Nucleus accumbens (tissue), 56 donors: ENCODE measurements around the gene KDELR1.
A peak's percentile ranks its signal among the peaks of the same experiment; 100 is the strongest.
"Not testable (repeated sequence)": the region's sequence is repeated elsewhere in the genome, so short reads cannot be mapped to it uniquely, and the experiment has no call there.

Experiments used
- DNase-seq, 56 donors: peaks; one replicate each; lab custom pipeline; 2025; lab: John Stamatoyannopoulos, UW

Gene KDELR1

DNA sequence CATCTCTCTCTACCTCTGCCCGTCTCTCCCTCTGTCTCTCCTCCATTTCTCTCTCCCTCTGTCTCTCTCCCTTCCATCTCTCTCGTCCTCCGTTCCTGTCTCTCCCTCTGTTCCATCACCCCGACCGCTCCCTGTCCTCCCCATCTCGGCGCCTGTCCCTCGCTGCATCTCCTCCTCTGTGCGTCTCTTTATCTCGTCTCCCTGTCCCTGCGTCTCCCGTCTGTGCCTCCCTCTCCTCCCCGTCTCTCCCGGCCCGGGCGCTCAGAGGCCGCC lies 6.7 kb upstream of the KDELR1 start:
- DNase-seq, result no peak

DNA sequence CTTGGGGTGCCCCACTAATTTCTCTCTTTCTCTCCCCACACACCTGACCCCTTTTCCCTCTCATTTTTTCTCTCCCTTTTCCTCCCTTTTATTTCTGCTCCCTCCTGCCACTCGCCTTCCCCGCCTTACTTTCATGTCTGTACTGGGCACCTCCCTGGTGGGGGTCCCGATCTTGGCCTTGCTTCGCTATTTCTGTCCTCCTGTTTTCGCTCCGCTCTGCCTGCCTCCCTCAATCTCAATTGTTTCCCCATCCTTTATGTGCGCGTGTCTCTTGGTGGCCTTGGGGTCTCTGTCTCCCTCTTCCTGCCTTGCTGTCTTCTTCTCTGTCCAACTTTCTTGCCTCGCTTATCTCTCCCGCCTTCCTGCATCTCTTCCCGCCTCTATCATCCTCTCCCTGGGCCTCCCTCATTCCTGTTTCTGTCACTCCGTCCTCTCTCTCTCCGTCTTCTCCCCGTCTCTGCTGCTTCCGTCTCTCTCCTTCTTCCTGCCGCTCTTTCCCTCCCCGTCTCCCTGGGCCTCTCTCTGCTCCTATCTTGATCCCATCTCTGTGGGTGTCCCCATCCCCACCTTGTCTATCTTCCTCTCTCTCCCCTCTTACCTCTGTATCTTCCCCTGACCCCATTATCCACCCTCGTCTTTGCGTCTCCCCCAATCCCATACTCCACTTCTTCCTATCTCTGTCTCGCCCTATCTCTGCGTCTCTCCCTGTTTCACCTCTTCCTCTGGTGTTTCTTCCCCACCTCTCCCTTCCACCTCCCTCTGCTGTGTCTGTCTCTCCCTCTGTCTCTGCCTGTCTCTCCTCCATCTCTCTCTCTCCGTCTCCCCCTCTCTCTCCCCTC lies 6.1 kb upstream of the KDELR1 start:
- DNase-seq, result no peak

DNA sequence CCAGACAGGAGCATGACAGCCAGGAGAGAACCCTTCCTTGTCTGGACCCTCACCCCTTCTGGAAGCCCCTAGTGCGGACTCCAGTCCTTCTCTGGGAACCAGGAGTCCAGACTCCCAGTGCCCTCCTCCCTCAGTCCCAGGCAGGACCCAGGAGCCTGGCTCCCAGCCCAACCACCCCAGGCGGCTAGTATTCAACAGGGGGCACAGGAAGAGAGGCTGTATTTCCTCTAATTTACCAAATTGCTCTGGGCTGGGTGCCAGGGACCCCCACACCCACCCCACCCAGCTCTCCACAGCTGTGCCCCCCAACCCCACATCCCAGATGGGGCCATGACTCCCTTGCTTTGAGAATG lies 5.4 kb upstream of the KDELR1 start:
- DNase-seq, result no peak

DNA sequence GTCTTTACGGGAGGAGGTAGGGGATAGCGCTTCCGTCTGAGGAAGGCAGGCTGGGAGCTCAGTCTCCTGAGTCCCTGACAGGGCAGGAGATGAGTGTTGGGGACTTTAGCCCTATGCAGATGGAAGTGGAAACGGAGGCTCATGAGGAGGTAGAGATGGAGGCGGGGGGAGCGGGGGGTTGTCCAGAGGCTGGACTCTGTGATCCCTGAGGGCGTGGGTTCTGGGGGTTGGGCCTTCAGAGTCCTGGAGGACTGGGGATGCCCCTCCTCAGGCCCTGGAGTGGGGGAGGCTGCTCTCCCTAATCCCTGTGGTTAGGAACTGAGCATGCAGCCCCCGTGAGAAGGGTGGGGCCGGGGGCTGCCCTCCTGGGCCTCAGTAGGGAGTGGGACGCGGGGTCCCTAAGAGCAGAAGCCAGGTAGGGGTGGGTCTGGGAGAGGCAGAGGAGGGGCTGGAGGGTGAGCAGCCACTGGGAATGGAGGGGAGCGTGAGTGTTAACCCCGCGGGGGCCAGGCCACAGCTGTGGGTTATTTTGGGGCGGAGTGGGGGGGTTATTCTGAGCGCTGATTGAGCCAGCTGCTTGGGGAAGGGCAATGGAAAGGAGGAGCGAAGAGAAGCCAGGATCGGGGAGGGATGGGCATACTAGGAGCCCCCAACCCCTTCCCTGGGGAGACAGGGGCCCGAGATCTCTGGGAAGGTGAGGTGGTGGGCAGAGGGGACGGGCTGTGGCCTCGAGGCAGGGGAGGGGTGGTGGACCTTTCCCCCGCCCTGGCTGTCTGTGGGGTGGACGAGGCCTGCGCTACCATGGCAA lies 4.9 kb upstream of the KDELR1 start:
- no peak for DNase-seq

DNA sequence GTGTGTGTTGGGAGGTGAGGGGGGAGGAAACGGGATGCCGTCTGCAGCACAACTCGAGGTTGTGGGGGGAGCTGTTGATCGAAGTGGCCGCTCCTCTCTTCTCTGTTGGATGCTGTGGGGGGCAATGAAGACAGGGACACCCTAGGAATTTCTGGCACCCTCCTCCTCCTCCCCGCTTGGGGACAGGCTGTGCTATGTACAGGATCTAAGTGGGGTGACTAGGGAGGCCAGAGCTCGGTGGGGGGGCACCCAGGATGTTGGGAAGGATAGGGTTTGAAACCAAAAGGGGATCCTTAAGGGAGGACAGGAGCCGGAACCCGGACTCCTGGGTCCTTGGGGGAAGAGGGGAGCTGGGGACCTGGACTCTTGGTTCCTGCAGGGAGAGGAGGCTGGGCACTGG lies 4.1 kb upstream of the KDELR1 start:
- no peak for DNase-seq

DNA sequence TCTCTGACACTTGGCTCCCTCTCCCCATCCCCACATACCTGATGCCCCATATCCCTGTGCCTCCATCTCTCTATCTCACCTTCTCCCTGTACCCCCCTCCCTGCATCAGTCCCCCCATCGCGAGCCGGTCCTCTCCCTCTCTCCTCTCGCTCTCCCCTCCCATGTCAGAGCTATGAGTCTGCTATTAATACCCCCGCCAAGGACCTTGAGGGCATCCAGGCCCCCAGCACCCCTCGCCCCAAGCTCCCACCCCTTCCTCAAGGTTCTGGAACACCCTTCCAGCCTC lies 3.8 kb upstream of the KDELR1 start:
- DNase-seq, result no peak

DNA sequence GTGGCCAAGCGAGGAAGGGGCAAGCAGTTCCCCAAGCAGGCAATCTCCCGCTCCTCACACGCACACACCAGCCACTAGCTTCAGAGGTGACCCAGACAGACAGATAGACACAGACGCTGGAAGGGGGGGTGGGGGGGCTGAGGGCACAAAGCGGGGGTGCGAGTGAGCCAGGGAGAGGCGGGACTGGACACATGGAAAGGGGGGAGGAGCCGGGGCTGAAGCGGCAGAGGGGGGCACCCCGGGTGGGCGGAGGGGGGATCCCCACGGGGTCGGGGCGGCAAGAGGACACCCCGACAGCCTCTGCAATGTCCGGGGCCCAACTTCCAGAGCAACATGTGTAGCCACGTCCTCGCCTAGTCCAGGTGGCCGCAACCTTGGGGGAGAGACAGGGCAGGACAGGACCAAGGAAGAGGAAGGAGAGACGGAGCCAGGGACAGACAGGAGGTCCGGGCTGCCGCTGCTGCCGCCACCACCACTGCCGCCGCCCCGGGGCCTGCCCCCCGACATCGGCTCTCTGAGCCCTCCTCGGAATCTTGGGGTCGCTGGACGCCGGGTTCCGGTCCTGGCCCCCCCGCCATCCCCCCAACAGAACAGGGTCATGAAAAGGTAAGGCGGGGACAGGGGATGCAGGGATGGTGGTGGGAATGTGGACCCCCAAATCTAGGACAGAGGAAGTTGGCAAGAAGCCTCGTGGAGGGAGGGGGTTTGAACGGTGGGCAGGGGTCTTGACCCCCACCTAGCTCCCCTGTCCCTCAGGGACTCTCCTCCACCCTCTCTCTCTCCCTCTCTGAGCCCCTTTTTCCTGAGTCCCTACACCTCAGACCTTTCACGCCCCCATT lies 3.2 kb upstream of the KDELR1 start:
- no peak for DNase-seq

DNA sequence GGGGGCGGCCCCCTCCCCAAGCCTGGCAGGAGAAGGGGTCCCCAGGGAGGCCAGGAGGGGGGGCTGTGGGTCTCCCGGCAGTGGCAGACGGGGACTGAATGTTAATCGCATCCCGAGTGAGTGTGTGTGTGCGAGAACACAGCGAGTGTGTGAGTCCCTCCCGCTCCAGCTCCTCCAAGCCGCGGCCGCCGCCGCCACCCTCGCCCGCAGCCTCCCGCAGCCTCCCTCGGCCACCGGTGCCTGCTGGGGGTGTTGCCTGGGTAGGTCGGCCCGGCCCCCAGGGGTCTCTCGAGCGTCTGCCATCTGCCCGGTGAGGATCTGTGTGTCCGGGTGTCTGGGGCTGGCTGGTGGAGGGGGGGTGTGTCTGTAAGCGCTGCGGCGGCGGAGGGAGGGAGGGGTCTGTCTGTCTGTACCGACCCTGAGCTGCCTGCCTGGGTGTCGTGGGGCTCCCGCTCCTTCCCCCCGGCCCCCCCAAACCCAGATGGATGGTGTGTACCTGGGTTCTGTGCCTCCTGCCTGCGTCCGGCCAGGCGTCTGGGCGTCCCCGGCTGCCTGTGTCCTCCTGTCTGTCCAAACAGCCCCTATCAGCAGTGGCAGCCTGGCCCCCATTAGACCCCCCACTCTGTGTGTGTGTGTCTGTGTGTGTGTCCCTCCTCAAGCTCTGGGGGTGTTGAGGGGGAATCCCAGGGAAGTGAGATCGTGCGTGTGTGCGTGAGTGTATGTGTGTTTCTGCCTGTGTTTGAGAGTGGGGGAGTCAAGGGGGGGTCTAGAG lies 2.4 kb upstream of the KDELR1 start, which contains the start of gene GRIN2D:
Gene GRIN2D, plus strand, starts transcription at position 110 of the 772 bp plus-strand sequence. CDS start 4,725 bp downstream, outside the sequence.
- peak in 12 of 56 donors; percentile 8 to 38 (median 16) for DNase-seq

DNA sequence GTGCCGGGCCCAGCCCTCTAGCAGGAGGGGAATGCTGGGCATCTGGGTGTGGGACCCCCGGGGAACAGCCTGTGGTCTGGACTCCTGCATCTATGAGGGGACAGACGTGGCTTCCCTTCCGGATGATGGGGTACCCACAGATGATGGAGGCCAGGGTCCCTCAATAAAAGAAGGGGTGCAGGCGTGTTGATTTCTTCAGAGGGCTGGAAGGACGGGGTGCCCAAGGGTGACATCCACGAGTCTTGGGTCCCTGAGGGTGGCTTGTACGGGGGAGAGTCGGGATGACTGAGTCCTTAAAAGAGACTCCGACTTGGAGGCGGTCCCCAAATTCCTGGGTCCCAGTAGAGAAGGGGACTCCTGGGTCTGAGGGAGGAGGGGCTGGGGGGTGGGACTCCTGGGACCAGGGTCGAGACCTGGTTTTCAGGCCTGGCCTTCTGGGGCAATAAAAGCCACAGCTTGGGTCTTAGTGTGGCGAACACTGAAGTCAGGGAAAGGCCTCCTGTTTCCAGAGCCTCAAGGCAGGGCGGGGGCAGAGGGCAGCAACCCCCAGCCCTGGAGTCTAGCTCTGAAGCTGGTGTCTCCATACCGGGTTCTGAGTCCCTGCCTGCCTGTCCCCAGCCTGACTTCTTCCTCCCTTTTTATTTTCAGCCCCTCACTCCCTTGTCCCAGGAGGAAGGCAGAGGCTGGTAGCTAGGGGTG lies 1.7 kb upstream of the KDELR1 start:
- DNase-seq, result no peak

DNA sequence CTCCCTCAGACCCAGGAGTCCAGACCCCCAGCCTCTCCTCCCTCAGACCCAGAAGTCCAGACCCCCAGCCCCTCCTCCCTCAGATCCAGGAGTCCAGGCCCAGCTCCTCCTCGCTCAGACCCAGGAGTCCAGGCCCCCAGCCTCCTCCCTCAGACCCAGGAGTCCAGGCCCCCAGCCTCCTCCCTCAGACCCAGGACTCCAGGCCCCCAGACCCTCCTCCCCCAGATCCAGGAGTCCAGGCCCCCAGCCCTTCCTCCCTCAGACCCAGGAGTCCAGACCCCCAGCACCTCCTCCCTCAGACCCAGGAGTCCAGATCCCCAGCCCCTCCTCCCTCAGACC lies 624 bp upstream of the KDELR1 start:
- DNase-seq, result not testable (repeated sequence)

DNA sequence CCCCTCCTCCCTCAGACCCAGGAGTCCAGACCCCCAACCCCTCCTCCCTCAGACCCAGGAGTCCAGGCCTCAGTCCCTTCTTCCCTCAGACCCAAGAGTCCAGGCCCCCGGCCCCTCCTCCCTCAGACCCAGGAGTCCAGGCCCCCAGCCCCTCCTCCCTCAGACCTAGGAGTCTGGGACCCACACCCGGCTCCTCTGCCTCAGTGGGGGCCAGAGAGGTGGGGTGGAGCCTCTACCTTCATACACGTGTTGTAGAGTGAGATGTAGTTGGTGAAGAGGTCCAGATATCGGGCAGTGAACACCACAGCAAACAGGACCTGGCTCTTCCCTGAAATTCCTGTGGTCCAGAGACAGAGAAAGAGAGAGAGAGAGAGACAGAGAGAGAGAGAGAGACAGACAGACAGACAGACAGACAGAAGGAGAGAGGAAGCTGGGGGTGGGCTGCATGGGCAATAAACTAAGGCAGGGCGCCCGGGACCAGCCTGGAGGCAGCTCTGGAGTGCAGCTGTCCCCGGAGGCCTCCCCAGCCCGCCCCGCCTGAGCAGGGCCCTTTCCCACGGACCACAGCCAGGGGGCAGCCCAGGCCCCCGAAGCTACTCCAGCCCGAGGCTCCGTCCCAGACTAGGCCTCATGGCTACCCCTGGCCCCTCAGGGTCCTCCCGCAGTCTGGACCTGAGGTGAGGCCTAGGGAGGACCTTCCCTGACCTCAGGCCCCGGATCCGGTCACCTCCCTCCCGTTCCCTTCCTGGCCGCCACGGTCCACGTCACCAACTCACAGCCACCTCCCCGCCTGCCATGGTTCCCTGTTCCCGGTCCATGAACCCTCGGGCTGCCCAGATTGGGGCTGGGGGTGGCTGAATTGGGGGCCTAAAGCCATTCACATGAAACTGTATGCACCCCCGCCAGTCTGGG lies 907 bp downstream of the KDELR1 start:
- DNase-seq, result peak in 46 of 56 donors; percentile 10 to 68 (median 46)

DNA sequence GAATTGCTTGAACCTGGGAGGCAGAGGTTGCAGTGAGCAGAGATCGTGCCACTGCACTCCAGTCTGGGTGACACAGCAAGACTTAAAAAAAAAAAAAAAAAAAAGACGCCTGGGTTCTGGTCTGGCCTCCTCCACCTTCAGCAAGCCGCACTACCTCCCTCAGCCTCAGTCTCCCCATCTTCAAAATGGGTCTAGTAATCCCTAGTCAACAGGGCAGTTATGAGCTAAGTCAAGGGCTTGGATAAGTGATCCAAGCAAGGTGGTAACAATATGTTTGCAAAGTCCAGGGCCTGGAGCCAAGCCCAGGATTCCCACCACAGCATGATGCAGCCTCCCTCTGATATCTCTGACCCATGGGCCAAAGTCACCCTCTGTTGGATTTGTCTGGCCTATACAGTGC lies 4.4 kb downstream of the KDELR1 start:
- DNase-seq, result no peak

DNA sequence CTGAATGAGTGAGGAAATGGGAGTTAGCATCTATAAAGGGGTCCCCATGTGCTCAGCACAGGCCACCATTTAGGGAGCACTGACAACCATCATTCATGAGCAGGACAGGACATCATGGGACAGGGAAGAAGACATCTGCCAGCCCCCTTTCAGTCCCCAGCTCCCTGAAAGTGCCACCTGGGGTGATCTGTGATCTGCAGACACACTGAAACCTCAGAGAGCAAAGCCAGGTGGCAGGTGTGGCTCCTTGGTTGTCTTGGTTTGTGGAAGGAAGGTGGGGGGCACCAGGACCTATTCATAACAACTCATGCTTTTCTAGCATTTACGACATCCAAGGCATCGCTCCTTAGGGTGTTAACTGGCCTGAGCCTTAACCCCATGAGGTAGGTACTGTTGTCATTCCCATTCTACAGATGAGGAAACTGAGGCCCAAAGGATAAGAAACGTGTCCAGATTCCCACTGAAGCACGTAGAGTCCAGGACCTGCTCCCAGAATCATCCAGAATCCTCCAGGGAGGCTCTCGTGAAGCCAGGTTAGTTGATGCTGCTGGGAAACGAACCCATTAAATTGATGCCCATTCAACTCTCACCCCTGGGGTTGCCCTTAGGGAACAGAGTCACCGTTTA lies 5.8 kb downstream of the KDELR1 start:
- no peak for DNase-seq

DNA sequence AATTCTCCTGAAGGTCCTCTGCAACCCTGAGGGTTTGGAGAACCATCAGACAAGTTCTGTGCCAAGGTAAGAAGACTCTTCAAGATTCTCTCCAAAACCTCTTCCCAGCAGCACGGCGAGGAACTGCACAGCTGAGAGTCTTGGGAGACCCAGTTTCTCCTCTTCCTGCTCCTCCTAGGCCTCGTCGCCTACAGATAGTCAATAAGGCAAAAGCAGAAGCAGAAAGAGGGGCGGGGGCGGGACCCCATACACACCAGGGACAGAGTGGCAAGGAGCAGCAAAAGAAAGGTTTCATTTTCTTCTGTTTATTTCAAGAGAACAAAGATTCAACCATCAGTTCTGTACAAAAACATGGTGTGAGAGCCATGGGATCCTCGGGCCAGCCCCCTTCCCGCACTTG lies 9.1 kb downstream of the KDELR1 start:
- DNase-seq, result no peak

DNA sequence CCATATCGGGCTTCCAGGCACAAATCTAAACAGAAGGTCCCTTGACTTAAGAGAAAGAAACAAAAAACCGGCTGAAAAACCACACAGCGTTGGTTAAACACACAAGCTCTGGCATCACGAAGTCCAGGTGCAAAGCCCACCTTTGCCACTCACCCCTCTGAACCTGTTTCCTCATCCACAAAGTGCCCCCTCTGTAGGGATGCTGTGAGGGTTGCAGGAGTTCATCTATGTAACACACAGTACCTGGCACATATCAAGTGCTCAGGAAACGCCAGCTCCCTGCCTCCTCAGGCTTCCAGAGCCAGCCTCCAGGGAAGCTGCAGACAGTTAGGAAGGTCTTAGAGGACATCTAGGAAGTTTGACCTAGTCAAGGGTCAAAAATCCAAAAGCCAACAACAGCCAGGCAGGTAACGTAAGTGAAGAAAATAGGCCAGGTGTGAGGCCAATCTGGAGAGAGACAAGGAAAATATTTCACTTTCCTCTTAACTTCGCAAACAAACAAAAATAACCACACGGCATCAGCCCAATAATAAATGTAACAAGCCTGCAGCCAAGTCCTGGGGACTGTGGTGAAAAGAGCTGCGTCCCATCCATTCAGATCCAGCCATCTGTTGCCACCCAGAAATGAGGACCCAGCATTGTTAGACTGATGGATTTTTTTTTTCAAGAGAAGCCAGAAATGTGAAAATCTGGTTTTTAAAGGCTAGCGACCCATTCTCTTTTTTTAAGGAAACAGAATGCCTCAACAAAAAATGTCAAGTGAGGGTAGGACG lies 10.0 kb downstream of the KDELR1 start:
- no peak for DNase-seq

DNA sequence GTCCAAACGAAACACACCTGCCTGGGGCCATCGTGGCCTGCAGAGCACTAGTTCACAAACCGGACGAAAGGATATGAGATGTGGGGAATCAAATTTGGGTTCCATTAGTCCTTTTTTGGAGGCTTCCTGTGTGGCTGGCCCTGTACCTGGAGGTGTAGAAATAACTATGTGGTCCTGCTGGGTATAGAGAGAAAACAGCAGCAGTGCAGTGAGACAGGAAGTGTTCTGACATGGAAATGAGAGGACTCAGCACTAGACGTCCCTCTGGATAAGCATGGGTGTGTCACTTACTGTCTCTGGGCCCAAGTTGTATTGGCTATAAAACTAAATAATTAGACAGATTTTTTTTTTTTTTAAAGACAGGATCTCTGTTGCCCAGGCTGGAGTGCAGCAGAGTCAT lies 12.3 kb downstream of the KDELR1 start:
- DNase-seq, result no peak

DNA sequence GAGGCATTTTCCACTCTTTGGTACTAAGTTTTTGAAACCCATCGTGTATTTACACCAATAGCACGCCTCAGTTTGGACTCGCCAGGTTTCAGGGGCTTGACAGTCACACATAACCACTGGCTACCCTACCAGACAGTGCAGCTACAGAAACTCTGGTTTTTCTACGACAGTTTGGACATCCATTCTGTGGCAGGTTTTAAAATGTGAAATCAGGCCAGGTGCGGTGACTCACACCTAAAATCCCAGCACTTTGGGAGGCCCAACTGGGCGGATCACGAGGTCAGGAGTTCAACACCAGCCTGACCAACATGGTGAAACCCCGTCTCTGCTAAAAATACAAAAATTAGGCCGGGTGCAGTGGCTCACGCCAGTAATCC lies 13.2 kb downstream of the KDELR1 start:
- no peak for DNase-seq

DNA sequence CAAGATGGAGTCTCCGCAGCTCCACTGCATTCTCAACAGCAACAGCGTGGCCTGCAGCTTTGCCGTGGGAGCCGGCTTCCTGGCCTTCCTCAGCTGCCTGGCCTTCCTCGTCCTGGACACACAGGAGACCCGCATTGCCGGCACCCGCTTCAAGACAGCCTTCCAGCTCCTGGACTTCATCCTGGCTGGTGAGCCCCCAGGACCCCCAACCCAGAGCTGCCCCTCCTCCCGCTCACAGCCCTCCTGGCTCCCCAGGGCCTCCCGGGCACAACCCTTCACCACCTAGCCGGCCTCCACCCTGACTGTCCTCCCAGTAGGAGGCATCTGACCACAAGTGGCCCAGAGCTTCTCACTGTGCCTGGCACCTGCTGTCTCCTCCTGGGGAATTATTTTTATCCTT lies 17.8 kb downstream of the KDELR1 start:
- no peak for DNase-seq
